Inferior parietal cortex (tissue), 1 donor: ENCODE results near the gene ROBO1.

Experiments used
- DNase-seq: peaks from one replicate; pipeline ENCODE4 v3.0.0-alpha.2; 2016; ENCODE audit errors: extremely low spot score

ROBO1 gene

GRCh38 chr3:78879295-78879860 is 888.4 kb downstream of the ROBO1 start:
- DNase-seq, result no peak

- DNase-seq, result no peak
Observed at GRCh38 chr3:78878789-78879188, 889.0 kb downstream of the ROBO1 start.

- DNase-seq, result no peak
Observed at GRCh38 chr3:78878011-78878410, 889.8 kb downstream of the ROBO1 start.

- DNase-seq, result no peak
Observed at GRCh38 chr3:78875851-78876250, 891.9 kb downstream of the ROBO1 start.

- DNase-seq, result no peak
Observed at GRCh38 chr3:78875436-78875835, 892.4 kb downstream of the ROBO1 start.

- no peak for DNase-seq
Observed at GRCh38 chr3:78873641-78874040, 894.2 kb downstream of the ROBO1 start.

GRCh38 chr3:78872195-78872594 is 895.6 kb downstream of the ROBO1 start:
- DNase-seq, result no peak

GRCh38 chr3:78871048-78871447 is 896.8 kb downstream of the ROBO1 start:
- no peak for DNase-seq

GRCh38 chr3:78870484-78870883 is 897.3 kb downstream of the ROBO1 start:
- no peak for DNase-seq

- DNase-seq, result no peak
Observed at GRCh38 chr3:78868570-78868969, 899.2 kb downstream of the ROBO1 start.

- no peak for DNase-seq
Observed at GRCh38 chr3:78867409-78868372, 900.1 kb downstream of the ROBO1 start.

GRCh38 chr3:78863306-78864203 is 904.2 kb downstream of the ROBO1 start:
- DNase-seq, result no peak

- no peak for DNase-seq
Observed at GRCh38 chr3:78861156-78861555, 906.6 kb downstream of the ROBO1 start.

GRCh38 chr3:78860567-78860966 is 907.2 kb downstream of the ROBO1 start:
- DNase-seq, result no peak

- DNase-seq, result no peak
Observed at GRCh38 chr3:78858910-78859309, 908.9 kb downstream of the ROBO1 start.

- DNase-seq, result no peak
Observed at GRCh38 chr3:78858174-78858573, 909.6 kb downstream of the ROBO1 start.

- DNase-seq, result no peak
Observed at GRCh38 chr3:78857494-78858111, 910.2 kb downstream of the ROBO1 start.

- no peak for DNase-seq
Observed at GRCh38 chr3:78856164-78856563, 911.6 kb downstream of the ROBO1 start.

GRCh38 chr3:78855190-78855589 is 912.6 kb downstream of the ROBO1 start:
- DNase-seq, result no peak

- no peak for DNase-seq
Observed at GRCh38 chr3:78848392-78849288, 919.2 kb downstream of the ROBO1 start.

- DNase-seq, result no peak
Observed at GRCh38 chr3:78847603-78848002, 920.2 kb downstream of the ROBO1 start.
